MCF 10A (cell line): ENCODE results near the gene GORASP1. TPM values are rescaled to one million over a fixed set of nuclear protein-coding genes. Genes with fewer than 3 reads are reported as not detected.

Experiments used
- BruUV-seq: library from RNA; stranded (reverse); fragments of 400-500 nt; replicated peaks from 2 replicates; lab custom pipeline; 2021; lab: Mats Ljungman, UMichigan
- CTCF ChIA-PET: fragments of 300-600 bp; sonication (Branson Sonifier 250); formaldehyde crosslinking; extraction: SDS; loops from one replicate; lab custom pipeline; 2021; ENCODE audit warnings: antibody characterized with exemption, inconsistent platforms; lab: Yijun Ruan, JAX
- POLR2A ChIA-PET: fragments of 300-600, 350-650 bp; sonication (Branson Sonifier 250); formaldehyde crosslinking; extraction: SDS; loops from one replicate; lab custom pipeline; 2020; ENCODE audit warnings: antibody characterized with exemption, inconsistent platforms; lab: Yijun Ruan, JAX
- DNase-seq: peaks from one replicate; pipeline ENCODE4 v3.0.0-alpha.2; 2018; ENCODE audit not compliant: unreplicated experiment
- H3K27ac Mint-ChIP-seq: one replicate; pipeline ENCODE4 v1.8.0; 2022; ENCODE audit warnings: mild to moderate bottlenecking, low read depth, mixed read lengths; ENCODE audit not compliant: unreplicated experiment
- H3K27me3 Mint-ChIP-seq: one replicate; pipeline ENCODE4 v1.8.0; 2022; ENCODE audit warnings: mixed read lengths; ENCODE audit not compliant: insufficient read depth, unreplicated experiment
- H3K36me3 Mint-ChIP-seq: one replicate; pipeline ENCODE4 v1.8.0; 2022; ENCODE audit warnings: mild to moderate bottlenecking, moderate library complexity, mixed read lengths; ENCODE audit not compliant: insufficient read depth, unreplicated experiment
- H3K4me1 Mint-ChIP-seq: one replicate; pipeline ENCODE4 v1.8.0; 2022; ENCODE audit warnings: mixed read lengths; ENCODE audit not compliant: insufficient read depth, unreplicated experiment
- H3K4me3 Mint-ChIP-seq: one replicate; pipeline ENCODE4 v1.8.0; 2022; ENCODE audit warnings: mild to moderate bottlenecking, moderate library complexity, mixed read lengths; ENCODE audit not compliant: unreplicated experiment
- H3K9me3 Mint-ChIP-seq: one replicate; pipeline ENCODE4 v1.8.0; 2022; ENCODE audit warnings: mixed read lengths; ENCODE audit not compliant: unreplicated experiment
- intact Hi-C: fragments of 100-400 bp; cut with micrococcal nuclease; formaldehyde crosslinking; loops from 2 replicates; pipeline ENCODE4 v1.14.1; 2022
- total RNA-seq: library from RNA; stranded (reverse); gene quantifications from 2 replicates; pipeline ENCODE4 v1.2.3, GENCODE V29; 2022
- TF ChIP-seq, protein P1 (sequence below): fragments of 200-600 bp; IDR thresholded peaks from one replicate; pipeline ENCODE4 v1.8.0; 2022; ENCODE audit warnings: antibody characterized with exemption, mild to moderate bottlenecking; ENCODE audit not compliant: unreplicated experiment

The GORASP1 gene
- total RNA-seq, 1 experiment from 2014 or later = 34.4 TPM

DNA sequence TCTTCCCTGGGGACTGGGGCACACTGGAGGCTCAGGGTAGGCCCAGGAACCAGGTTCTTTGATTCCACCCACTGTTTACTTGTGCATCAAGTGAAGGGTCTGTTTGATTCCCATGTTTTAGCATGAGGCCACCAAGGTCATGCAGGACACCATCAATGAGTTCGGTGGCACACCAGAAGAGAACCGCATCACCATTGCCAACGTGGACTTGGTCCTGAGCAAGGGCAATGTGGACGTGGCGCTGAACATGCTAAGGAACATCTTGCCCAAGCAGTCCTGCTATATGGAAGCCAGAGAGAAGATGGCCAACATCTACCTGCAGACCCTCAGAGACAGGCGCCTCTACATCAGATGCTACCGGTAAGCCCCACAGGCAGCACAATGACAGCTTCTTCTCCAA lies 21.5 kb upstream of the GORASP1 start:
- Mint-ChIP-seq H3K27me3 (no peaks in the 10 kb centered on the region), H3K4me1 (peaks cover 12% of the 10 kb centered on the region), H3K4me3 (no peak overlapping the region), H3K36me3 (no peaks in the 10 kb centered on the region), H3K9me3 (no peaks in the 10 kb centered on the region), H3K27ac (no peak overlapping the region)
- intact Hi-C loops = no loop called here
- BruUV-seq = no TSS peak
- TF ChIP-seq, protein P1, sequence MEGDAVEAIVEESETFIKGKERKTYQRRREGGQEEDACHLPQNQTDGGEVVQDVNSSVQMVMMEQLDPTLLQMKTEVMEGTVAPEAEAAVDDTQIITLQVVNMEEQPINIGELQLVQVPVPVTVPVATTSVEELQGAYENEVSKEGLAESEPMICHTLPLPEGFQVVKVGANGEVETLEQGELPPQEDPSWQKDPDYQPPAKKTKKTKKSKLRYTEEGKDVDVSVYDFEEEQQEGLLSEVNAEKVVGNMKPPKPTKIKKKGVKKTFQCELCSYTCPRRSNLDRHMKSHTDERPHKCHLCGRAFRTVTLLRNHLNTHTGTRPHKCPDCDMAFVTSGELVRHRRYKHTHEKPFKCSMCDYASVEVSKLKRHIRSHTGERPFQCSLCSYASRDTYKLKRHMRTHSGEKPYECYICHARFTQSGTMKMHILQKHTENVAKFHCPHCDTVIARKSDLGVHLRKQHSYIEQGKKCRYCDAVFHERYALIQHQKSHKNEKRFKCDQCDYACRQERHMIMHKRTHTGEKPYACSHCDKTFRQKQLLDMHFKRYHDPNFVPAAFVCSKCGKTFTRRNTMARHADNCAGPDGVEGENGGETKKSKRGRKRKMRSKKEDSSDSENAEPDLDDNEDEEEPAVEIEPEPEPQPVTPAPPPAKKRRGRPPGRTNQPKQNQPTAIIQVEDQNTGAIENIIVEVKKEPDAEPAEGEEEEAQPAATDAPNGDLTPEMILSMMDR = no peak
- POLR2A ChIA-PET = interaction anchor here (0.8 to 1.4 kb wide), 2 partner anchors 9 to 12 kb away, joined by 3 read pairs; no protein-coding TSS in a partner anchor
- CTCF ChIA-PET = interaction anchor here (1.8 to 9.5 kb wide), 4 partner anchors 10 to 161 kb away, joined by 3 to 187 read pairs (median 28); no protein-coding TSS in a partner anchor
- DNase-seq = no peak

DNA sequence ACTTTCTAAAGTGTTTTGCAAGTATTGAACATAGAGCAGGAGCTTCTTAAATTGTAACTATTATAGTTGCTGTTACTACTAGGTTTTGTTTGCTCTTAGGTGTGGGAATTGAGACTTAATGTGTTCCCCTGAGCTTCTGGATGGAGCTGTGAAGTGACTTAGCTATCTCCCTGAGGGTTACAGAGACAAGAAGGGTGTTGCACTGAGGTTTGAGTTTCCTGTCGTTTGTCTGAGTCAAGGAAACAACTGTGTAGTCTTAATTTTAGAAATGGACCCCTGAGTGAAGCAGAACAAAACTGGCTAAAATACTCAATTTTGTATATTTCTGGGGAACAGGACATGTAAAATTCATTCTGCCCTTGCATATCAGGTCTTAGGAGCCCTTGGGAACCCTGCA lies 20.5 kb upstream of the GORASP1 start:
- TF ChIP-seq, protein P1 = no peak
- ChIA-PET POLR2A (interaction anchor here (0.8 to 1.4 kb wide), 2 partner anchors 8 to 13 kb away, joined by 3 read pairs; no protein-coding TSS in a partner anchor), CTCF (interaction anchor here (0.6 to 9.5 kb wide), 15 partner anchors 8 to 162 kb away, joined by 3 to 187 read pairs (median 7); partner anchors contain the start of genes GORASP1 and TTC21A)
- Mint-ChIP-seq H3K36me3 (no peaks in the 10 kb centered on the region), H3K4me3 (no peak overlapping the region), H3K4me1 (peaks cover 12% of the 10 kb centered on the region), H3K27me3 (no peaks in the 10 kb centered on the region), H3K9me3 (no peaks in the 10 kb centered on the region), H3K27ac (no peak overlapping the region)
- BruUV-seq = no TSS peak
- intact Hi-C loops = loop anchor here (2.0 kb wide), 1 partner anchor 53 kb away; no protein-coding TSS in a partner anchor
- DNase-seq = no peak

DNA sequence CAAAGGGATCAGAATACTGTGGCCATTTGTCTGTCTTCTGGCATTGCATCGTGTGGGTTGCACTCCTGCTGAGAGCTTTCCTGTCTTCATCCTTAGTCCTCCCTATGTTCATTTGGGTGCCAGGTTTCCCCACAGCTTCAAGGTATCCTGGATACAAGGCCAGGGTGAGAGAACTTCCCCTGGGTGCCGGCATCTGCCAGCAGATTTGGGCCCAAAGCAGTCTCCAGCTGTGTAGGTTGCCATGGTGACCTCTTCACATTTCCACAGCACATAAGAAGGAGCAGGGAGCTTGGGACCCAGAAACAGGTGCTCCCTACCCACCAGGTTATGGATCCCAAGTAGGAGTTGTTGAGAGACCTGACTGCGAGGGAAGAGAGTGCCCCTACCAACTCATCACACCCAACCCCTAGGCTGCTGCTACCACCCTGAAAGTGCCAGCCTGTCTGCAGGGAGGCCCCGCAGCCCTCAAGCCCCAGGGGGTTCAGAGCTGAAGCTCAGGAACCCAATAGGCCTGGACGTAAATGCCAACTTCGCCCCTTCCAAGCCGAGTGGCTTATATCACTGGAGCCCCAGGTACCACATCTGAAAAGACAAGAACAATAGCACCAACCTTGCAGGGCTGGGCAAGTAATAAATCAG lies 20.0 kb upstream of the GORASP1 start:
- Mint-ChIP-seq H3K9me3 (no peaks in the 10 kb centered on the region), H3K27ac (no peak overlapping the region), H3K4me3 (no peak overlapping the region), H3K36me3 (no peaks in the 10 kb centered on the region), H3K27me3 (no peaks in the 10 kb centered on the region), H3K4me1 (peaks cover 12% of the 10 kb centered on the region)
- POLR2A ChIA-PET = interaction anchor here (0.7 to 2.0 kb wide), 3 partner anchors 13 to 161 kb away, joined by 3 to 10 read pairs (median 3); no protein-coding TSS in a partner anchor
- intact Hi-C loops = loop anchor here (2.0 kb wide), 1 partner anchor 53 kb away; no protein-coding TSS in a partner anchor
- DNase-seq = no peak
- TF ChIP-seq, protein P1 = no peak
- no TSS peak for BruUV-seq
- CTCF ChIA-PET = interaction anchor here (0.6 to 9.5 kb wide), 27 partner anchors 8 to 162 kb away, joined by 3 to 187 read pairs (median 5); partner anchors contain the start of genes GORASP1 and TTC21A

DNA sequence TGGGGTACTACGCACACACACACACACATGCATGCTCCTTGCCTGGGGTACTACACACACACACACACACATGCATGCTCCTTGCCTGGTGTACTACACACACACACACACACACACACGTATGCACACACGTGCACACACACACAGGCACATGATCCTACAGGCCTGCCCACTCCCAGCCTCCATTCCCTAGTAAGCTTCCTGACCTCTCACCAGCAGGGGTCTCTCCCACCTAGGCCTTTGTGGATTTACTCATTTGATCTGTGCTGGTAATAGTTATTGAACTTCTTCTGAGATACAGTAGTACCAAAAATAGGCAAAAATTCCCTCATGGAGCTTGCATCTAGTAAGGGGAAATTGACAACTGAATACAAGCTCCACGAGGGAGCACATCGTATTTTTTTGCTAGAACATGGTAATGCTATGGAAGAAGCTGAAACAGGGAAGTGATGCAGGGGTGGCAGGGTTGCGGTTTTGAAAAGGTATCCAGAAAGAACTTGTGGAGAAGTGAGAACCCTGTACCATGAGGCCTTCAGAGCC lies 19.2 kb upstream of the GORASP1 start:
- H3K4me1 Mint-ChIP-seq = peaks cover 12% of the 10 kb centered on the region
- H3K9me3 Mint-ChIP-seq = no peaks in the 10 kb centered on the region
- intact Hi-C loops = loop anchor here (1.0 to 2.0 kb wide), 4 partner anchors 21 to 162 kb away; no protein-coding TSS in a partner anchor
- CTCF ChIA-PET = interaction anchor here (0.6 to 9.5 kb wide), 33 partner anchors 8 to 1897 kb away, joined by 3 to 187 read pairs (median 4); partner anchors contain the start of genes GORASP1 and TTC21A
- no peak overlapping the region for H3K27ac Mint-ChIP-seq
- DNase-seq = peak; percentile 72
- no peak overlapping the region for H3K4me3 Mint-ChIP-seq
- TF ChIP-seq, protein P1 = peak; percentile 51
- no TSS peak for BruUV-seq
- POLR2A ChIA-PET = interaction anchor here (0.6 to 2.0 kb wide), 6 partner anchors 15 to 166 kb away, joined by 3 to 10 read pairs (median 4); no protein-coding TSS in a partner anchor
- H3K27me3 Mint-ChIP-seq = no peaks in the 10 kb centered on the region
- no peaks in the 10 kb centered on the region for H3K36me3 Mint-ChIP-seq
